Measurements from ENCODE around the gene KCNQ5. TPM values are rescaled to one million over a fixed set of nuclear protein-coding genes. Genes with fewer than 3 reads are reported as not detected.

Gene KCNQ5
- total RNA-seq, 1 experiment from 2014 or later = 0.07 TPM

DNA sequence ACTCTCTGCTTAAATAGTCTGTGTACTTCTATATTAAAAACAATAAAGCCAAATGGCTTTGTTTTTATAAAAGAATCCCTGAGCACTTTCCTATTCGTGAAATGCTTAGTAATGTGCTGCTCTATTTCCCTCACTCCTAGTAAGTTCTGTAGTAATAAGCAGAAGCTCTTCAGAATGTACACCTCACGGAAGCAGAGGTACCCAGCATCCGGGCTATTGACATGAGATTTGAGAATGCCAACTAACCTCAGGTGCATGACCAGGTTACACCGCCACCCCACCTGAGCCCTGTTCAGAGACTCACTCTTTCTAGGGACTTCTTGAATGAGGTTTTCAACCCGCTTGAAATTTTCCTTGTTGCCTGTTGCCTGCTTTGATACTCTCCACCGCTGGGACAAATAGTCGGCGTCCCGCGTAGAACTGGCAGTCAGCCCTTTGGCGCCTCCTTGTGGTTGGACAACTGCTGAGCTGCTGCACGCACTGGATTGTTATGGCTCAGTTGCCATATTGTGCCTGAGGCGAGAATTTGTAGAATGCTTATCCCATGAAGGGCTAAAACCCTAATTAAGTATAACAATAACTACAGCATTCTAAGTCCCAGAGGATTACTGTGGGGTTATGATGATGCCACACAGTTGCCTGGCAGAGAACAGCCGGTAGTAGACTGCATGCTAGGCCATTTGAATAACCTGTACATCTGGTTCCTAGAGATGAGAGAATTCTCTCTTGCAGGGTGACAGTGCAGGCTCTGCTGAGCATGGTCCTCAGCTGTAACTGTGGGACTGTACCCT is 508.0 kb downstream of the KCNQ5 start:
- peak overlapping the region in 1 of 3 experiments; percentile 67; a peak in 1 of 7 replicates for H3K27ac Mint-ChIP-seq
- H3K4me2 ChIP-seq (ENCODE audit: insufficient read depth, insufficient read length, low read length) = no peak overlapping the region
- no peak overlapping the region for H3K9ac ChIP-seq (ENCODE audit: extremely low read depth, insufficient read length, low read length)
- no peak overlapping the region for H2BK12ac ChIP-seq (ENCODE audit: insufficient read length, low read depth, low read length)
- no peak overlapping the region for H2AFZ ChIP-seq (ENCODE audit: low read length)
- H2BK5ac ChIP-seq (ENCODE audit: insufficient read length, low read length) = no peak overlapping the region
- H3K79me1 ChIP-seq (ENCODE audit: insufficient read depth, low read depth, low read length, poor library complexity, severe bottlenecking) = no peaks in the 10 kb centered on the region
- H3K23me2 ChIP-seq (ENCODE audit: insufficient read length, low read depth, low read length, poor library complexity, severe bottlenecking) = no peaks in the 10 kb centered on the region
- peak; percentile 89 for DNase-seq
- no peaks in the 10 kb centered on the region for H3K27me3 ChIP-seq (ENCODE audit: insufficient read depth, low read length)
- H4K8ac ChIP-seq (replicated peaks; ENCODE audit: insufficient read length, low read depth, low read length) = no peak overlapping the region
- no peak overlapping the region for H2BK15ac ChIP-seq (ENCODE audit: low read depth, low read length)
- no peaks in the 10 kb centered on the region for H4K20me1 ChIP-seq (ENCODE audit: control insufficient read depth, insufficient read depth, insufficient read length)
- no peaks in the 10 kb centered on the region for H3K79me2 ChIP-seq (ENCODE audit: insufficient read depth, low read length)
- H3K18ac ChIP-seq (ENCODE audit: insufficient read length, low read depth, low read length) = no peak overlapping the region
- H3K36me3 Mint-ChIP-seq (ENCODE audit: insufficient read depth in 1 of 3, low read depth in 3 of 3) = no peaks in the 10 kb centered on the region
- H4K5ac ChIP-seq (ENCODE audit: insufficient read length, low read depth, low read length) = no peak overlapping the region
- H3K9me3 Mint-ChIP-seq = no peaks in the 10 kb centered on the region
- H2BK120ac ChIP-seq (ENCODE audit: low read depth, low read length, poor library complexity, severe bottlenecking) = no peak overlapping the region
- H3K4ac ChIP-seq (ENCODE audit: low read depth, low read length) = no peak overlapping the region
- H3K4me1 ChIP-seq (ENCODE audit: insufficient read depth, low read length) = no peaks in the 10 kb centered on the region
- H2AK5ac ChIP-seq (ENCODE audit: insufficient read length, low read length) = no peak overlapping the region
- peaks cover 3 to 10% of the 10 kb centered on the region in 2 experiments; a peak in 2 of 4 replicates for H3K4me1 Mint-ChIP-seq
- no peak overlapping the region for H3K27ac ChIP-seq (ENCODE audit: insufficient read length, low read depth, low read length)
- H3K23ac ChIP-seq (ENCODE audit: insufficient read length, low read depth, low read length) = no peak overlapping the region
- peak; percentile 99 for TF ChIP-seq CTCF (conservative IDR thresholded peaks at IDR 0.05)
- WGBS (ENCODE audit: extremely low coverage, insufficient read length, low lambda C conversion rate) = no CpG with 5 or more reads among the region's 14 CpGs
- no peak overlapping the region; a peak in 1 of 5 replicates for H3K4me3 Mint-ChIP-seq
- H4K91ac ChIP-seq (ENCODE audit: insufficient read length, low read depth, low read length) = no peak overlapping the region
- no peak overlapping the region for H3T11ph ChIP-seq (ENCODE audit: low read length)
- H3K14ac ChIP-seq (ENCODE audit: insufficient read depth, low read length) = no peak overlapping the region
- H3K27me3 Mint-ChIP-seq (ENCODE audit: low read depth) = peaks cover 15% of the 10 kb centered on the region
- no peak overlapping the region for H2BK20ac ChIP-seq (ENCODE audit: low read depth, low read length, poor library complexity, severe bottlenecking)
- no peaks in the 10 kb centered on the region for H3K9me3 ChIP-seq (ENCODE audit: control insufficient read depth, low read depth, low read length)
- H3K56ac ChIP-seq (ENCODE audit: insufficient read length, low read depth, low read length) = no peak overlapping the region

Measured in H9 (cell line).